HG03095 (cell line): ENCODE measurements around the gene VAV2.

Experiments used
- ATAC-seq: cut with Tn5 transposase; IDR thresholded peaks from one replicate; pipeline ENCODE4 v1.9.1; 2021; ENCODE audit warnings: moderate library complexity; ENCODE audit not compliant: unreplicated experiment

The VAV2 gene

GRCh38 chr9:133879615-133880014, 112.5 kb downstream of the VAV2 start:
- no peak for ATAC-seq

DNA sequence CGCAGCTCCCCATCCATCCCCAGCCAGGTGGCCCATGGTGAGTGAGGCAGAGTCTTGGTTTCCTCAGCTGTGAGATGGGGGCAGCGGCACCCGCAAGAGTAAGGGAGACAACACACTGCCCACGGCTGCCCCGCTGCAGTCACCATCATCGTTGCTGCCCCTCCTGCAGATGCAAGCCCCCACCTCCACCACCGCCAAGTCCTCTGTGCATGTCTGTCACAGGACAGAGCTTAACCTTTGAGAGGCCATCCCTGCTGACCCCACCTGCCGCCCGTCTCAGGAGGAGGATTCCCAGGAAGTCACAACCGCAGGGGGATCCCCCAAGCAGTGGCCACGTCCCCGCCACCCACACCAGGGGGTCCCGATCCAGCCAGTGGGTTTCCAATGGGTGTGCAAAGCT, 113.7 kb downstream of the VAV2 start:
- ATAC-seq: no peak

GRCh38 chr9:133877967-133878366, 114.2 kb downstream of the VAV2 start:
- ATAC-seq: no peak

DNA sequence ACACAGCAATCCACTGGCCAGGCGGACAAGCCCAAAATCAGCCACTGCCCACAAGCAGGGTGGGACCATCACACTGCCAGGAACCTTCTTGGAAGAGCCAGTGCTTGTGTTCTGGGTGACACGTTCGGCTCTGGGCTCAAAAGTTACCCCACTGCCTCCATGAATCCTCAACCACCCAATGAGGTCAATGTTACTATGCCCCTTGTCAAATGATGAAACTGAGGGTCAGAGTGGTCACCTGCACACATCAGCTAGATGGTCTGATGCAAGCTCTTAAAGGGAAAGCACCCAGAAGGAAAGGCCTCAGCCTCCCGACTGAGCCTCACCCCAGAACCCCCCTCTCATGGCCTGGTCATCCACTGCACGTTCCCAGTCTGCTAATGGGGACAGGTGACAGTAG, 114.8 kb downstream of the VAV2 start:
- ATAC-seq: no peak

- ATAC-seq: no peak
These were observed 115.3 kb downstream of the VAV2 start for GRCh38 chr9:133876836-133877235.

- no peak for ATAC-seq
These were observed 116.0 kb downstream of the VAV2 start for GRCh38 chr9:133876144-133876543.

DNA sequence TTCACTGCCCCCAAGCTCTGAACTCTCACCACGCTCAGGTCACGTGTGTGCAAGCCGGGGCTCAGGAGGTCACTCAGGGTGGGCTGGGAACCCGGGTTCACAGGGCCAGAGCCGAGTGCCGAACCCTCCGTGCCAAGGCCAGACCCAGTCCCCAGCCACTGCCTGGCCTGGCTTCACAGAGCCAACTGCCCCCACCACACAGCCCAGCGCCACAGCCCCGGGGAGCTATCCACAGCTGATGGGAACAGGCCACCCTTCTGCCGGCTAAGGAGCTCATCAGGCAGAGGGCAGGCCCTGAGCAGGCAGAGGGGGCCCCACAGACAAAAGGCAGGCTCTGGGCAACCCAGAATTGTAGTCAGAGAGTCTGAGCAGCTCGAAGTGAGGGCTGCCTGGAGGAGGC, 117.0 kb downstream of the VAV2 start:
- ATAC-seq: no peak

DNA sequence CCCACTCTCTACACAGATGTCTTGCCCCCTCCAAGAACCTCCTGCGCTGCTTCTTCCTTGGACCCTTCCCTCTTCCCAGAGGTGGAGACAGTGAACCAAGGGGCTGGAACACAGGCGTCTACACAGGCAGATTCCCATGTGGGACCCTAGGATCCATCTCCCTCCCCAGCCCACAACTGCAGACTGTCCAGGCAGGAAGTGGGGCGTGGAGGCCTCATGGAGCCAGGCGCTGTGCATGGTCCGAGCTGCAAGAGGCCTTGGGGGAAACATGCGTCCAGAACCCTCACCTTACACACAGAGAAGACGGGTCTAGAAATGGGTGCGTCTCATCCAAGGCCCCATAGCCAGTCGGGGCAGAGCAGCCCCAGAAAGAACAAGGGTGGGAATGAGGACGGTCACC, 117.5 kb downstream of the VAV2 start:
- ATAC-seq: no peak

- ATAC-seq: no peak
These were observed 118.0 kb downstream of the VAV2 start for GRCh38 chr9:133874060-133874657.

- ATAC-seq: no peak
These were observed 118.6 kb downstream of the VAV2 start for GRCh38 chr9:133873461-133873891.

DNA sequence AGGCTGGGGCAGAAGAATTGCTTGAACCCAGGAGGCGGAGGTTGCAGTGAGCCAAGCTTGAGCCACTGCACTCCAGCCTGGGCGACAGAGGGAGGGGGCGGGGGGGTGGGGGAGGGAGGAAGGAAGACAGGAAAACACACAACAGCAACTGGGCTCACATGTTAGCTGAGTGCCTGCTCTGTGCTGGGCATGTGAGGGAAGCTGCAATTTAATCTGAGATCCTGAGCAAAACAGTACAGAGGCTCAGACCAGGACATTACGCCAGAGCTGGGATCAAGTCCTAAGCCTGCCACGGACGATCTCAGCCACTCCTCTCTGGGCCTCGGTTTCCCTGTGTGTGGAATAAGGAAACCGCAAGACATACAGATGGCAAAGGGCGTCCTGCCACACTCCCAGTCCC, 119.1 kb downstream of the VAV2 start:
- ATAC-seq: no peak

DNA sequence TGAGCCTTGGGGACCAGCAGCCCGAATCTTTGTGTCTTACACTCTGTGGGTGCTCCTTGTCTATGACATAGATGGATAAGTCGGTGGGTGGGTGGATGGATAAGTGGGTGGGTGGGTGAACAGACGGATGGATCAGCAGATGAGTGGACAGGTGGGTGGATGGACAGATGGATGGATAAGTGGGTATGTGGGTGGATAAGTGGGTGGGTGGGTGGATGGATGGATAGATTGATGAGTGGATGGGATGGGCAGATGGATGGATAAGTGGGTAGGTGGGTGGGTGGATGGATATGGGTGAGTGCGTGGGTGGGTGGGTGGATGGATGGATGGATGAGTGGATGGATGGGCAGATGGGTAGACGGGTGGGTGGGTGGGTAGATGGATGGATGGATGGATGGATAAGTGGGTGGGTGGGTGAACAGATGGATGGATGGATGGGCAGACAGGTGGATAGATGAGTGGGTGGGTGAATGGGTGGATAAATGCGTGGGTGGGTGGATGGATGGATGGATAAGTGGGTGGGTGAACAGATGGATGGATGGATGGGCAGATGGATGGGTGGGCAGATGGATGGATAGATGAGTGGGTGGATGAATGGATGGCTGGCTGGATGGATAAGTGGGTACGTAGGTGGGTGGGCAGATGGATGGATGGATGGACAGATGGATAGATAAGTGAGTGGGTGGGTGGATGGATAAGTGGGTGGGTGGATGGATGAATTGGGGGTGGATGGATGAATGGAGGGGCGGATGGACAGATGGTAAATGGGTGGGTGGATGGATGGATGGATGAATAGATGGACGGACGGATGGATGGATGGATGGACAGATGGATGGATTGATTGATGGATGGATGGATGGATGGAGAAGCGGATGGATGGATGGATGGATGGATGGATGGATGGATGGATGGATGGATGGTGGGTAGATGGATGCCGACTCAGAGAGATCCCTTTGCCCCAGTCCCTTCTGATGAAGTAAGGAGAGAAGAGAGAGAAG, 121.2 kb downstream of the VAV2 start:
- no peak for ATAC-seq

- ATAC-seq: no peak
These were observed 122.3 kb downstream of the VAV2 start for GRCh38 chr9:133869674-133870405.

DNA sequence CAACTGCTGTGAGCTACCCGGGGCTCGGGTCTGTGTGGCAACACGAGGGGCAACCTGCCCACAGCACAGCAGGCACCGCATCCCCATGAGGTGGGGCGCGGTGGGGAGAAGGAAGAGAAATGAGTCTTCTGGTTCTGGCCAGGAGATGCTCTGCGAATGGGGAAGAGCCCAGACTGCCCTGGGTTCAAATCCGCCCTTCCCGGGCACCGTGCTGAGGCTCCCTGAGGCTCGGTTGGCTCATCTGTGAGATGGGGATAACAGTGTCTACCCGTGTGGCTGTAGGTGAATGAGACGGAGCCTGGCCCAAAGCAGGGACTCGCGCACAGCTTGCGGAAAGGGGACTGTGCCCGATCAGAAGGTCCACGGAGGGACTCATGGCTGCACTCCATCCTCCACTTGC, 123.9 kb downstream of the VAV2 start:
- no peak for ATAC-seq

DNA sequence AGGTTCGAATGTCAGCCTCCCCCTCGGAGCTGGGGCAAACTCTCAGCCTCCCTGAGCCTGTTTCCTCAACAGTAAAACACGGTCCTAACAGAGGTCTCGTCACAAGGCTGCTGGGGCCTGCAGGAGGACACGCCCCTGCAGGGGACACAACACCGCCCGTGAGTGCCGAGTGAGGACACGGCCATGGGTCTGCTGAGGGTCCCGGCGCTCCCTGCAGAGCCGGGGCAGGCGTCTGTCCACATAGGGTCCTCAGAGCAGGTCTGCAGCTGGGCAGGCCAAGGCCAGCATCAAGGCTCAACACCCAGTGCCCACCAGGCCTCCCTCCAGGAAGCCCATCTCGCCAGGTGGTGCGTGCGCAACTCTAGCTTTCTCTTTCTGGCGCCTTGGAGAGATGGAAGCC, 125.2 kb downstream of the VAV2 start:
- ATAC-seq: no peak

- no peak for ATAC-seq
These were observed 128.1 kb downstream of the VAV2 start for GRCh38 chr9:133864011-133864410.

GRCh38 chr9:133863257-133863592, 128.9 kb downstream of the VAV2 start:
- ATAC-seq: no peak

DNA sequence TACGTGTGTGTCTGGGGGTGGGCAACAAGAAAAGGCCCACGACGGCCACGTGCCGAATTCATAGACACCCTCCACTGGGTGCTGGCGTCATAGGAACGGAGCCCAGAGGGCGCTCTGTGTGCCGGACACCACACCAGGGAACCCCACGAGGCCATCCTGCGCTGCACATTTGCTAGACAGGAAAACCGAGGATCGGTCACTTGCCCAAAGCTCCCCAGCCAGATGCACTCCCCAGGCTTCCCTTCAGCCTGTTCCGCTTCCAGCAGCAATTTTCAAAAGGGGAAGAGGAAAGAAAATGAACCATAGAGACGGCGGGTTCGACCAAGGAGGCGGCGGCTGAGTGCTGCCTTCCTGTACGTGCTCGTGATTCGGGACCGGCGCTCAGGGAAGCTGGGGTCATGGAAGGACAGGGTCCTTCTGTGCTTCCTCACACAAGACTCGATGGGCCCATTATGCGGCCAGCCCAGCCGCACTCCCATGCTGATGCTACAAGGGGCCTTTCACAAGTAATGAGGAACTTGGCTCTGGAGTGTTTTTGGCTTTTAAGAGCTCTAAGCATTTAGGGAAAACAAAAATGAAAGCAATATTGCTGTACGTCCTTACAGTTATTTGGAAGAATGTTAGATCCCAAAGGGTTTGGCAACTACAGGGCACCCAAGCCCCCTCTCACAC, 129.4 kb downstream of the VAV2 start:
- no peak for ATAC-seq

GRCh38 chr9:133861692-133862091, 130.4 kb downstream of the VAV2 start:
- ATAC-seq: no peak

DNA sequence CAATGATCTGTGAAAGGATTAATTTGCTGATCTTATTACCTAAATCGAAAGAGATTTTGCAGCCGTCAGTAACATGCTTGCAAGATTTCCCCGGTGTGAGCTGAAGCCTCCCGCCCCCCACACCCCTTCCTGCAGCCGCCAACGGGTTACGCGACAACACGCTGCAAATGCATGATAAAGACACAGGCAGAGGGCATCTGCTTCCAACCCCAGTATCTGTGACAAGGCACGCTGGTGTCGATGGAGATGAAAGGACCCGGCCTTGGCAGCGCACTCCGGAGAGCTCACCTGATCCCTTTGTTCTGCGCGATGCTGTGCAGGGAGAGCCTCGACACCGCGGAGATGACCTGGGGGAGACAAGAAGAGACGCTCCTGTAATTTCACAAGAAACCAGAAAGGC, 131.0 kb downstream of the VAV2 start:
- no peak for ATAC-seq

- no peak for ATAC-seq
These were observed 133.4 kb downstream of the VAV2 start for GRCh38 chr9:133858771-133859170.
